SK-N-SH treated with all-trans-retinoic acid at 6 μM for 48 hours (cell line): Measurements from ENCODE around the gene SULT2B1.

Experiments used
- ATAC-seq: fragments of 200-7000 bp; cut with Tn5 transposase; 3 replicates; pipeline ENCODE4 v1.9.1; 2020; ENCODE audit warnings: mild to moderate bottlenecking, moderate library complexity
- ARNTL ChIP-seq: fragments of 450-650 bp; formaldehyde crosslinking; IDR thresholded peaks from 2 replicates; pipeline ENCODE4 v1.5.0; 2020; ENCODE audit warnings: low read depth, mild to moderate bottlenecking, moderate library complexity, borderline replicate concordance
- BACH2 ChIP-seq: fragments of 250-450 bp; sonication (Bioruptor Pico); IDR thresholded peaks from 2 replicates; pipeline ENCODE4 v1.9.0; 2021; ENCODE audit warnings: mild to moderate bottlenecking, borderline replicate concordance
- CSDC2 ChIP-seq: fragments of 250-450 bp; sonication (Bioruptor Pico); IDR thresholded peaks from 2 replicates; pipeline ENCODE4 v1.5.0; 2020; ENCODE audit warnings: mild to moderate bottlenecking, moderate library complexity
- ESRRG ChIP-seq: fragments of 250-450 bp; sonication (Bioruptor Pico); IDR thresholded peaks from 2 replicates; pipeline ENCODE4 v1.6.1; 2021; ENCODE audit warnings: mild to moderate bottlenecking
- GLIS3 ChIP-seq: fragments of 250-450 bp; sonication (Bioruptor Pico); IDR thresholded peaks from 2 replicates; pipeline ENCODE4 v1.5.0; 2020; ENCODE audit warnings: mild to moderate bottlenecking, moderate library complexity
- ISL1 ChIP-seq: fragments of 250-450 bp; sonication (Bioruptor Pico); IDR thresholded peaks from 2 replicates; pipeline ENCODE4 v2.1.2; 2022; ENCODE audit warnings: mild to moderate bottlenecking, moderate library complexity
- OSR1 ChIP-seq: fragments of 250-450 bp; sonication (Bioruptor Pico); IDR thresholded peaks from 2 replicates; pipeline ENCODE4 v1.8.0; 2022; ENCODE audit warnings: moderate library complexity, mild to moderate bottlenecking, inconsistent platforms
- PPARA ChIP-seq: fragments of 250-450 bp; sonication (Bioruptor Pico); IDR thresholded peaks from 2 replicates; pipeline ENCODE4 v1.5.0; 2020; ENCODE audit warnings: mild to moderate bottlenecking, borderline replicate concordance
- RARB ChIP-seq: fragments of 250-450 bp; sonication (Bioruptor Pico); IDR thresholded peaks from 2 replicates; pipeline ENCODE4 v1.8.0; 2021; ENCODE audit warnings: mild to moderate bottlenecking, moderate library complexity
- SNAI2 ChIP-seq: fragments of 250-450 bp; sonication (Bioruptor Pico); IDR thresholded peaks from 2 replicates; pipeline ENCODE4 v1.5.0; 2020; ENCODE audit warnings: mild to moderate bottlenecking, moderate library complexity
- TCF4 ChIP-seq: fragments of 250-450 bp; sonication (Bioruptor Pico); IDR thresholded peaks from 2 replicates; pipeline ENCODE4 v1.8.0; 2021; ENCODE audit warnings: mild to moderate bottlenecking, moderate library complexity, borderline replicate concordance
- TOX ChIP-seq: fragments of 250-450 bp; sonication (Bioruptor Pico); IDR thresholded peaks from 2 replicates; pipeline ENCODE4 v1.8.0; 2021; ENCODE audit warnings: mild to moderate bottlenecking, moderate library complexity, borderline replicate concordance
- ZC3H10 ChIP-seq: fragments of 250-450 bp; sonication (Bioruptor Pico); IDR thresholded peaks from 2 replicates; pipeline ENCODE4 v1.5.1; 2021; ENCODE audit warnings: mild to moderate bottlenecking, moderate library complexity
- ZFP3 ChIP-seq: fragments of 250-450 bp; sonication (Bioruptor Pico); IDR thresholded peaks from 2 replicates; pipeline ENCODE4 v1.5.0; 2020; ENCODE audit warnings: mild to moderate bottlenecking, moderate library complexity
- ZFP30 ChIP-seq: fragments of 450-650 bp; formaldehyde crosslinking; IDR thresholded peaks from 2 replicates; pipeline ENCODE4 v1.5.0; 2022; ENCODE audit warnings: mild to moderate bottlenecking, moderate library complexity
- ZNF565 ChIP-seq: fragments of 450-650 bp; formaldehyde crosslinking; conservative IDR thresholded peaks from 2 replicates; pipeline ENCODE4 v1.5.0; 2020; ENCODE audit warnings: low read depth, mild to moderate bottlenecking, moderate library complexity
- ZNF70 ChIP-seq: fragments of 450-650 bp; formaldehyde crosslinking; IDR thresholded peaks from 2 replicates; pipeline ENCODE4 v1.5.0; 2020; ENCODE audit warnings: mild to moderate bottlenecking, moderate library complexity
- ZNF8 ChIP-seq: fragments of 450-650 bp; formaldehyde crosslinking; IDR thresholded peaks from 2 replicates; pipeline ENCODE4 v1.5.0; 2020; ENCODE audit warnings: mild to moderate bottlenecking, moderate library complexity
- TF ChIP-seq, protein P1 (sequence below): fragments of 250-450 bp; sonication (Bioruptor Pico); IDR thresholded peaks from 2 replicates; pipeline ENCODE4 v1.8.0; 2020; ENCODE audit warnings: mild to moderate bottlenecking, moderate library complexity, borderline replicate concordance
- TF ChIP-seq, protein P2 (sequence below): fragments of 250-450 bp; sonication (Bioruptor Pico); IDR thresholded peaks from 2 replicates; pipeline ENCODE4 v1.5.1; 2020; ENCODE audit warnings: low read depth, mild to moderate bottlenecking, moderate library complexity
- TF ChIP-seq, protein P3 (sequence below): fragments of 250-450 bp; sonication (Bioruptor Pico); IDR thresholded peaks from 2 replicates; pipeline ENCODE4 v1.5.1; 2021; ENCODE audit warnings: mild to moderate bottlenecking, moderate library complexity
- TF ChIP-seq, protein P4 (sequence below): fragments of 250-450 bp; sonication (Bioruptor Pico); IDR thresholded peaks from 2 replicates; pipeline ENCODE4 v1.8.0; 2021; ENCODE audit warnings: low read depth, mild to moderate bottlenecking, moderate library complexity, borderline replicate concordance

Gene SULT2B1

DNA sequence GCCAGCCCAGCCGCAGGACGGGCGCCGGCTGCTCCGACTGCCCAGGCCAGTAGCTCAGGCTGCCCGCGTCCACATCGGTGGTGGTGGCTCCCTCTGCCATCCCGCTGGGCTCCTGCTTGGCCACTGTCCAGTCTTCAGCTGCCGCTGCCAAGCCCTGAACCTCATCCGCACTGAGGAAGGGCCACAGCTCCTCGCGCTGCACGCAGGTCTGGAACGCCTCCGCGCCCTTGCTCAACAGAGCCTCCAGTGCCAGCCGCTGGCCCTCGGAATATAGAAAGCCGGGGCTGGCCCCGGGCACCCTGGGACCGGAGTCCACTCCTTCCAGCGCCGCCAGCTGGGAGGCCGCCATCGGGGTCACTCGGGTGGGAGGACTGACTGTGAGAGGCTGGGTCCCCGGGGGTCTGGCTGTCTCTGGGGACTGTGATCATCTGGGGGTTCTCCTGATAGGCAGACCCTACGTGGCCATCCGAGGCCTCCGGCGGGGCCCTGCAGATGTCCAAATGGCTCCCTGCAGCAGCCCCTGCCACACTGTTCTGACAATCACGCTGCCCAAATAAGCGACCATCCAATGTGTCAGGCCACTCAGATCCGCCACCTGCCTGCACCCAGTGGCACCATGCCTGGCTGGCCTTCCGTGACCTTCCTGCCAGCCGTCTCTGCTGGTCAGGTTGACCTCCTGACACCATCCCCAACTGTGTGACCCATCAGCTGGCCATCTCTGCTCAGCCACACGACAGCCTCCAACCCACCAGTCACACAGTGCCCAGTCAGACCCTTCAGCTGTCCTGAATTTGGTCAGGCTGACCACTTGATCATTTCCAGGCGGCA, 61.3 kb downstream of the SULT2B1 start (continued):
- TF ChIP-seq, protein P1, sequence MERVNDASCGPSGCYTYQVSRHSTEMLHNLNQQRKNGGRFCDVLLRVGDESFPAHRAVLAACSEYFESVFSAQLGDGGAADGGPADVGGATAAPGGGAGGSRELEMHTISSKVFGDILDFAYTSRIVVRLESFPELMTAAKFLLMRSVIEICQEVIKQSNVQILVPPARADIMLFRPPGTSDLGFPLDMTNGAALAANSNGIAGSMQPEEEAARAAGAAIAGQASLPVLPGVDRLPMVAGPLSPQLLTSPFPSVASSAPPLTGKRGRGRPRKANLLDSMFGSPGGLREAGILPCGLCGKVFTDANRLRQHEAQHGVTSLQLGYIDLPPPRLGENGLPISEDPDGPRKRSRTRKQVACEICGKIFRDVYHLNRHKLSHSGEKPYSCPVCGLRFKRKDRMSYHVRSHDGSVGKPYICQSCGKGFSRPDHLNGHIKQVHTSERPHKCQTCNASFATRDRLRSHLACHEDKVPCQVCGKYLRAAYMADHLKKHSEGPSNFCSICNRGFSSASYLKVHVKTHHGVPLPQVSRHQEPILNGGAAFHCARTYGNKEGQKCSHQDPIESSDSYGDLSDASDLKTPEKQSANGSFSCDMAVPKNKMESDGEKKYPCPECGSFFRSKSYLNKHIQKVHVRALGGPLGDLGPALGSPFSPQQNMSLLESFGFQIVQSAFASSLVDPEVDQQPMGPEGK, result no peak
- TF ChIP-seq GLIS3 (CRISPR knock-in tag), result no peak
- TF ChIP-seq ZNF70 (CRISPR knock-in tag), result no peak
- TF ChIP-seq ZC3H10 (CRISPR knock-in tag), result no peak
- no peak for TF ChIP-seq ISL1
- no peak for TF ChIP-seq ARNTL (CRISPR knock-in tag)
- no peak for TF ChIP-seq ZFP3 (CRISPR knock-in tag)
- TF ChIP-seq CSDC2 (CRISPR knock-in tag), result no peak
- TF ChIP-seq OSR1, result no peak
- TF ChIP-seq, protein P2, sequence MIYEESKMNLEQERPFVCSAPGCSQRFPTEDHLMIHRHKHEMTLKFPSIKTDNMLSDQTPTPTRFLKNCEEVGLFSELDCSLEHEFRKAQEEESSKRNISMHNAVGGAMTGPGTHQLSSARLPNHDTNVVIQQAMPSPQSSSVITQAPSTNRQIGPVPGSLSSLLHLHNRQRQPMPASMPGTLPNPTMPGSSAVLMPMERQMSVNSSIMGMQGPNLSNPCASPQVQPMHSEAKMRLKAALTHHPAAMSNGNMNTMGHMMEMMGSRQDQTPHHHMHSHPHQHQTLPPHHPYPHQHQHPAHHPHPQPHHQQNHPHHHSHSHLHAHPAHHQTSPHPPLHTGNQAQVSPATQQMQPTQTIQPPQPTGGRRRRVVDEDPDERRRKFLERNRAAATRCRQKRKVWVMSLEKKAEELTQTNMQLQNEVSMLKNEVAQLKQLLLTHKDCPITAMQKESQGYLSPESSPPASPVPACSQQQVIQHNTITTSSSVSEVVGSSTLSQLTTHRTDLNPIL (CRISPR knock-in tag), result no peak

DNA sequence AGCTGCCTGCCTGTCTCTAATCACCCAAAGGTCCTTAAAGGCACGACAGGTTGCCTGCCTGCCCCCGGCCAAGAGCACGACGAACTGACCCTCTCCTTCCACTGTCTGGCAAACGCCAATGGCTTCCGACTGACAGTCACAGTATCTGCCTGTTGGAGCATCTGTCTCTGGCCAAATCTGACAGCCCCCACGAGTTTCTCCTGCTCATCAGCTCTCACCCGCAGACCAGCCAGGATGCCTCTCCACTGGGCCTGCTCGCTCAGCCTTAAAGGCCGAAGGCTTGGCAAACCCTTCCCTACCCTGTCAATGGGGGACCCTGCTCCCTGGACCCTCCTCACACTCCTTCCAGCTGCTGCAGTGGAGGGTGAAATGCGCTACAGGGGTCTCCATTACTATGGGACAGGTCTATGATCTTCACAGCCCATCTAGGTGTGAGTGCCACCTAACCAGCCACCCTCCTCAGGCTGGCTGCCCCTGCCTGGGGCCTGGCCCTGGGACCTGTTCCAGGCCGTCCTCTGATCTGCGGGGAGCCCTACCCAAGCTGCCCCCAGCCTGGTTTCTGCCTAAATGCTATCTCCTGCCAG, 62.0 kb downstream of the SULT2B1 start:
- no peak for TF ChIP-seq ZFP30 (CRISPR knock-in tag)
- TF ChIP-seq ZNF565 (CRISPR knock-in tag), result 0 out of 2 replicates have a peak, but pooled peaks have one; percentile 17
- TF ChIP-seq, protein P2 (CRISPR knock-in tag), result 0 out of 2 replicates have a peak, but pooled peaks have one; percentile 37
- ATAC-seq, result peak; percentile 38

DNA sequence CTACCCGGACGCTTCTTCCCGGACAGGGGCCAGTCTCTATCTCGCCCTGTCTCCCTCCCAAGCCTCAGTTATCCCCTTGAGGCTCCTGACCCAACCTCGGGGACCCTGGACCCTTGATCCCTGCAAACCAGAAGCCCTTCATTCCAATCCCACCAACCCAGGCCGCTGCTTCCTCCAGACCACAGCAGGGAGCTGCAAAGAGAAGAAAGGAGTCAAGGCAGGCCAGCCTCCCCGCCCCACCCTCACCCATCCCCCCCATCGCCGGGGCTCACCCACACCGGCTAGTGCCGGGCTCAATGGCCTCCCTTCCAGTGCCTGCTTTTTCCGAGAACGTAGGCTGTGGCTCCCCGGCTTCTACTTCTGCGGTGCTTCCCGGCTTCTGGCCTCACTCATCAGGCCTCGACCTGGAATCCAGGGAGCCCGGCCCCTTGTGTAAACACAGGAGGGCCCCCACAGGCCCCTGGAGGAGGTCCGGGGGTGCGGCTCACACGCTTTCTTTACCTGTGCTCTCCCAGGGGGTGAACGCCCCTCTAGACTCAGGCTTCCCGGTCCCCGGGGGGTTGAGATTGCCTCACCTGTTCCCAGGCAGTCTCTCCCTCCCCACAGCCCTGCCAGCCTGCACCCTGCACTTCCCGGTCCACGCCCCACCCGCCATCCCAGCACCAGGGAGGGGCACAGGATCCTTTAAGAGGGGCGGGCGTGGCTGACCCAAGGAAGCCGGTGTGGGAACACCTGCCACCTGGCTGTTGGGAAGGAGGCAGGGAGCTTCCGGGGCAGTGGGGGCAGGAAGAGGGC, 62.7 kb downstream of the SULT2B1 start, which contains the start of gene FAM83E:
Gene FAM83E, minus strand, starts transcription at position 641 of the 795 bp plus-strand sequence. CDS start 1,704 bp downstream, outside the sequence.
- ATAC-seq, result no peak; the same call in 2 of the 3 replicates
- TF ChIP-seq ZC3H10 (CRISPR knock-in tag), result no peak
- TF ChIP-seq CSDC2 (CRISPR knock-in tag), result 0 out of 2 replicates have a peak, but pooled peaks have one; percentile 38
- TF ChIP-seq, protein P1, result no peak
- TF ChIP-seq, protein P3, sequence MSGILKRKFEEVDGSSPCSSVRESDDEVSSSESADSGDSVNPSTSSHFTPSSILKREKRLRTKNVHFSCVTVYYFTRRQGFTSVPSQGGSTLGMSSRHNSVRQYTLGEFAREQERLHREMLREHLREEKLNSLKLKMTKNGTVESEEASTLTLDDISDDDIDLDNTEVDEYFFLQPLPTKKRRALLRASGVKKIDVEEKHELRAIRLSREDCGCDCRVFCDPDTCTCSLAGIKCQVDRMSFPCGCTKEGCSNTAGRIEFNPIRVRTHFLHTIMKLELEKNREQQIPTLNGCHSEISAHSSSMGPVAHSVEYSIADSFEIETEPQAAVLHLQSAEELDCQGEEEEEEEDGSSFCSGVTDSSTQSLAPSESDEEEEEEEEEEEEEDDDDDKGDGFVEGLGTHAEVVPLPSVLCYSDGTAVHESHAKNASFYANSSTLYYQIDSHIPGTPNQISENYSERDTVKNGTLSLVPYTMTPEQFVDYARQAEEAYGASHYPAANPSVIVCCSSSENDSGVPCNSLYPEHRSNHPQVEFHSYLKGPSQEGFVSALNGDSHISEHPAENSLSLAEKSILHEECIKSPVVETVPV (CRISPR knock-in tag), result 0 out of 2 replicates have a peak, but pooled peaks have one; percentile 53
- TF ChIP-seq SNAI2 (CRISPR knock-in tag), result no peak
- no peak for TF ChIP-seq ARNTL (CRISPR knock-in tag)
- no peak for TF ChIP-seq RARB (CRISPR knock-in tag)
- peak; percentile 74; the same call in 1 of the 2 replicates for TF ChIP-seq ESRRG
- no peak for TF ChIP-seq ZFP30 (CRISPR knock-in tag)
- TF ChIP-seq, protein P2 (CRISPR knock-in tag), result peak; percentile 39; the same call in 1 of the 2 replicates
- no peak for TF ChIP-seq ZFP3 (CRISPR knock-in tag)
- no peak for TF ChIP-seq ZNF8 (CRISPR knock-in tag)
- TF ChIP-seq, protein P4, sequence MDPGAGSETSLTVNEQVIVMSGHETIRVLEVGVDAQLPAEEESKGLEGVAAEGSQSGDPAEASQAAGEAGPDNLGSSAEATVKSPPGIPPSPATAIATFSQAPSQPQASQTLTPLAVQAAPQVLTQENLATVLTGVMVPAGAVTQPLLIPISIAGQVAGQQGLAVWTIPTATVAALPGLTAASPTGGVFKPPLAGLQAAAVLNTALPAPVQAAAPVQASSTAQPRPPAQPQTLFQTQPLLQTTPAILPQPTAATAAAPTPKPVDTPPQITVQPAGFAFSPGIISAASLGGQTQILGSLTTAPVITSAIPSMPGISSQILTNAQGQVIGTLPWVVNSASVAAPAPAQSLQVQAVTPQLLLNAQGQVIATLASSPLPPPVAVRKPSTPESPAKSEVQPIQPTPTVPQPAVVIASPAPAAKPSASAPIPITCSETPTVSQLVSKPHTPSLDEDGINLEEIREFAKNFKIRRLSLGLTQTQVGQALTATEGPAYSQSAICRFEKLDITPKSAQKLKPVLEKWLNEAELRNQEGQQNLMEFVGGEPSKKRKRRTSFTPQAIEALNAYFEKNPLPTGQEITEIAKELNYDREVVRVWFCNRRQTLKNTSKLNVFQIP (CRISPR knock-in tag), result no peak
- 0 out of 2 replicates have a peak, but pooled peaks have one; percentile 14 for TF ChIP-seq TOX (CRISPR knock-in tag)
- no peak for TF ChIP-seq ISL1
- TF ChIP-seq OSR1, result no peak
- TF ChIP-seq ZNF70 (CRISPR knock-in tag), result no peak
- 0 out of 2 replicates have a peak, but pooled peaks have one; percentile 12 for TF ChIP-seq TCF4 (CRISPR knock-in tag)
- TF ChIP-seq BACH2 (CRISPR knock-in tag), result no peak
- no peak for TF ChIP-seq PPARA
- TF ChIP-seq ZNF565 (CRISPR knock-in tag), result no peak
- peak; percentile 78 for TF ChIP-seq GLIS3 (CRISPR knock-in tag)
